Fibroblast of lung (primary cell): Measurements from ENCODE around the gene TMPRSS3. TPM values are rescaled to one million over a fixed set of nuclear protein-coding genes. Genes with fewer than 3 reads are reported as not detected.

Experiments
- DNase-seq, 2 donors: peaks; one replicate each; pipeline versions ENCODE4 v3.0.0 to v3.0.0-alpha.2; 2010; ENCODE audit warnings: low read depth in 2 of 2
- H2AFZ ChIP-seq: 2 replicates; pipeline ENCODE4 v1.5.1; 2012; ENCODE audit warnings: low read length, control low read depth, inconsistent platforms
- H3K27ac ChIP-seq: 2 replicates; pipeline ENCODE4 v1.5.1; 2011; ENCODE audit warnings: low read length, control low read depth; ENCODE audit not compliant: insufficient read depth
- H3K27me3 ChIP-seq: 2 replicates; pipeline ENCODE4 v1.5.1; 2011; ENCODE audit warnings: mild to moderate bottlenecking, low read length; ENCODE audit not compliant: control insufficient read depth, insufficient read depth
- H3K36me3 ChIP-seq: 2 replicates; pipeline ENCODE4 v1.5.1; 2011; ENCODE audit warnings: low read length; ENCODE audit not compliant: control insufficient read depth, insufficient read depth
- H3K4me1 ChIP-seq: 2 replicates; pipeline ENCODE4 v1.5.1; 2011; ENCODE audit warnings: low read length; ENCODE audit not compliant: control insufficient read depth, insufficient read depth; ENCODE audit errors: extremely low read depth
- H3K4me2 ChIP-seq: 2 replicates; pipeline ENCODE4 v1.5.1; 2011; ENCODE audit warnings: low read length, control low read depth; ENCODE audit not compliant: insufficient read depth; ENCODE audit errors: extremely low read depth
- H3K4me3 ChIP-seq, 4 experiments: fragments of 200-600 bp in 1 of 4; sonication (generic) in 1 of 4; replicated peaks in 1 of 4; 2 replicates each; pipeline ENCODE4 v1.5.1; 2011 to 2016; ENCODE audit warnings: low read length in 4 of 4, low read depth in 3 of 4, mild to moderate bottlenecking in 3 of 4, control low read depth in 2 of 4, inconsistent platforms in 1 of 4, mixed read lengths in 1 of 4; ENCODE audit not compliant: insufficient read depth in 1 of 4; ENCODE audit errors: control extremely low read depth in 1 of 4
- H3K79me2 ChIP-seq: 2 replicates; pipeline ENCODE4 v1.5.1; 2012; ENCODE audit warnings: mild to moderate bottlenecking, low read length, inconsistent platforms; ENCODE audit not compliant: control insufficient read depth, insufficient read depth
- H3K9ac ChIP-seq: 2 replicates; pipeline ENCODE4 v1.5.1; 2011; ENCODE audit warnings: mild to moderate bottlenecking, low read length, control low read depth; ENCODE audit not compliant: insufficient read depth
- H3K9me3 ChIP-seq: 2 replicates; pipeline ENCODE4 v1.5.1; 2012; ENCODE audit warnings: low read depth, low read length; ENCODE audit not compliant: control insufficient read depth, insufficient read depth
- H4K20me1 ChIP-seq: 2 replicates; pipeline ENCODE4 v1.5.1; 2011; ENCODE audit warnings: low read length; ENCODE audit not compliant: control insufficient read depth, insufficient read depth; ENCODE audit errors: extremely low read depth
- EZH2 ChIP-seq: IDR thresholded peaks from 2 replicates; pipeline ENCODE4 v1.5.1; 2012; ENCODE audit warnings: low read length, control low read depth, mild to moderate bottlenecking; ENCODE audit errors: missing control alignments
- polyA plus RNA-seq, 2 donors: library from polyadenylated mRNA; depleted of rRNA in 1 of 2; stranded (reverse) in 1 of 2; unstranded in 1 of 2; fragments of >200 nt; gene quantifications; 2 replicates each; pipeline ENCODE4 v1.2.1, GENCODE V29; 2011 to 2012; ENCODE audit warnings: missing spikeins in 1 of 2
- total RNA-seq: library from RNA; depleted of rRNA; stranded (reverse); fragments of >200 nt; gene quantifications from 2 replicates; pipeline ENCODE4 v1.2.1, GENCODE V29; 2014
- TF ChIP-seq, protein P1 (sequence below), 2 donors: IDR thresholded peaks in 1 of 2; conservative IDR thresholded peaks in 1 of 2; 1 replicate in 1 of 2; 2 replicates in 1 of 2; pipeline ENCODE4 v1.5.1; 2011 to 2012; ENCODE audit warnings: low read length in 2 of 2, control low read depth in 1 of 2, inconsistent platforms in 1 of 2, low read depth in 1 of 2, mild to moderate bottlenecking in 1 of 2

TMPRSS3 gene
- total and polyA plus RNA-seq, 2 donors (not counting 1 experiment from before 2014, with no cell fraction given) = not detected

DNA sequence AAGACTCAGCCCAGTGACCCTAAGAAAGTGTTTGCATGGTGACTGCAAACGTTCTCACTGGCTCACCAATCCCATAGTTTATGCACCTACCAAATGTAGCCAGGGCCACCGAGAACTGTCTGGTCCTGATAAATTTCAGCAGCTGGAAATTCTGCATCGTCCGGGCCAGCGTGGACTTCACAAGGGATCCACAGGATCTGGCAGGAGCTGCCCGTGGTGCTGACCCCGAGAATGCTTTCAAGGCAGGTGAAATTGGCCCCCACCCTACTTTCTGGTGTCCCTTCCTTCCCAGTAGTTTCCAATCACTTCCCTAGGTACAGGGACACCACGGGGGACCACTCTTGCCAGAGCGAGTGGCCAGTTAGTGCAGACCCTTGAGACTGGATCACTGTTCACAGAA lies 34.0 kb upstream of the TMPRSS3 start:
- Histone ChIP-seq H3K4me3 (no peak overlapping the region), H3K79me2 (no peaks in the 10 kb centered on the region), H4K20me1 (no peaks in the 10 kb centered on the region), H3K4me2 (no peak overlapping the region), H3K4me1 (no peaks in the 10 kb centered on the region), H3K27me3 (no peaks in the 10 kb centered on the region), H3K27ac (no peak overlapping the region), H3K9ac (no peak overlapping the region), H2AFZ (no peak overlapping the region), H3K36me3 (no peaks in the 10 kb centered on the region), H3K9me3 (no peaks in the 10 kb centered on the region)
- no peak for DNase-seq
- TF ChIP-seq, protein P1, sequence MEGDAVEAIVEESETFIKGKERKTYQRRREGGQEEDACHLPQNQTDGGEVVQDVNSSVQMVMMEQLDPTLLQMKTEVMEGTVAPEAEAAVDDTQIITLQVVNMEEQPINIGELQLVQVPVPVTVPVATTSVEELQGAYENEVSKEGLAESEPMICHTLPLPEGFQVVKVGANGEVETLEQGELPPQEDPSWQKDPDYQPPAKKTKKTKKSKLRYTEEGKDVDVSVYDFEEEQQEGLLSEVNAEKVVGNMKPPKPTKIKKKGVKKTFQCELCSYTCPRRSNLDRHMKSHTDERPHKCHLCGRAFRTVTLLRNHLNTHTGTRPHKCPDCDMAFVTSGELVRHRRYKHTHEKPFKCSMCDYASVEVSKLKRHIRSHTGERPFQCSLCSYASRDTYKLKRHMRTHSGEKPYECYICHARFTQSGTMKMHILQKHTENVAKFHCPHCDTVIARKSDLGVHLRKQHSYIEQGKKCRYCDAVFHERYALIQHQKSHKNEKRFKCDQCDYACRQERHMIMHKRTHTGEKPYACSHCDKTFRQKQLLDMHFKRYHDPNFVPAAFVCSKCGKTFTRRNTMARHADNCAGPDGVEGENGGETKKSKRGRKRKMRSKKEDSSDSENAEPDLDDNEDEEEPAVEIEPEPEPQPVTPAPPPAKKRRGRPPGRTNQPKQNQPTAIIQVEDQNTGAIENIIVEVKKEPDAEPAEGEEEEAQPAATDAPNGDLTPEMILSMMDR (conservative IDR thresholded peaks at IDR 0.05 in 1 of 2, IDR thresholded peaks at IDR 0.05 in 1 of 2; ENCODE audit: low read depth in 1 of 2, low read length in 2 of 2) = no peak
- no peak for TF ChIP-seq EZH2

DNA sequence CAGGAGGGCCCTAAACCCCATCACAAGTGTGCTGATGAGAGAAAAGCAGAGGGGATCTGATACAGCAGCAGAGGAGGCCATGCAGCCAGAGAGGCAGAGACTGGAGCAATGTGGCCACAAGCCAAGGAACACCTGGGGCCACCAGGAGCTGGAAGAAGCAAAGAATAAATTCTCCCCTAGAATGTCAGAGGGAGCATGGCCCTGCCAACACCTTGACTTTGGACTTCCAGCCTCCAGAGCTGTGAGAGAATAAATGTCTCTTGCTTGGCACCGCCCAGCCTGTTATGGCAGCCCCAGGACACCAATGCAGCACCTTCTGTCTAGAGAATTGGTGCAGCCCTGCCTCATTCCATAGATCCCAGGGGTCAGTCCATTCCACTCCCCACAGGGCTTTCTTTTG lies 33.2 kb upstream of the TMPRSS3 start:
- no peaks in the 10 kb centered on the region for H3K27me3 ChIP-seq
- no peak overlapping the region for H3K9ac ChIP-seq
- no peaks in the 10 kb centered on the region for H3K36me3 ChIP-seq
- H3K79me2 ChIP-seq = no peaks in the 10 kb centered on the region
- H3K9me3 ChIP-seq = no peaks in the 10 kb centered on the region
- H3K4me1 ChIP-seq = no peaks in the 10 kb centered on the region
- no peak overlapping the region for H3K27ac ChIP-seq
- no peak overlapping the region for H3K4me3 ChIP-seq
- DNase-seq = no peak
- H4K20me1 ChIP-seq = no peaks in the 10 kb centered on the region
- TF ChIP-seq, protein P1 (conservative IDR thresholded peaks at IDR 0.05 in 1 of 2, IDR thresholded peaks at IDR 0.05 in 1 of 2; ENCODE audit: low read depth in 1 of 2, low read length in 2 of 2) = no peak
- no peak overlapping the region for H2AFZ ChIP-seq
- no peak overlapping the region for H3K4me2 ChIP-seq

DNA sequence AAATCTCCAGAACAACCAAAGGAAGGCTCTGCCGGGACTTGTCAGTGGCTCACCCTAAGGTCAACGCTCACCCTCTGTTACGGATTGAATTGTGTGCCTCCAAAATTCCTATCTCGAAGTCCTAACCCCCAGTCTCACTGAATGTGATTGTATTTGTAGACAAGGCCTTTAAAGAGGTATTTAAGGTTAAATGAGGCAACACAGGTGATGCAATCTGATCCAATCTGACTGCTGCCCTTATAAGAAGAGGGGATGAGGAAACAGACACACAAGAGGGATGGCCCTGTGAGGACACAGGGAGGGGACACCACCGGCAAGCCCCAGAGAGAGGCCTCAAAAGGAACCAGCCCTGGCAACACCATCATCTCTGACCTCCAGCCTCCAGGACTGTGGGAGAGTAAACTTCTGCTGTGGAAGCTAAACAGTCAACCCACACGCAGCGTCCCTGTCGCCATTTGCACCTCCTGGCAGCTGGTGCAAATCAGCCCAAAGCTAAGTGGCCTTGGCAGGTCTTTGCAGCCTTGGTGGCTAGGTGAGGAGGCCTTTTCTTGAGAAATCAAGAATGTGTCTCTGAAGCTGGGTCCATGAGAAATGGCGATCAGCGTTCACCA lies 32.1 kb upstream of the TMPRSS3 start:
- Histone ChIP-seq H3K4me3 (no peak overlapping the region), H3K27me3 (peaks cover 3% of the 10 kb centered on the region), H2AFZ (no peak overlapping the region), H3K4me2 (no peak overlapping the region), H3K9me3 (no peaks in the 10 kb centered on the region), H3K27ac (no peak overlapping the region), H3K4me1 (no peaks in the 10 kb centered on the region), H3K79me2 (no peaks in the 10 kb centered on the region), H3K9ac (no peak overlapping the region), H3K36me3 (no peaks in the 10 kb centered on the region), H4K20me1 (no peaks in the 10 kb centered on the region)
- no peak for TF ChIP-seq EZH2
- DNase-seq = no peak
